Stimulated activated CD8-positive, alpha-beta memory T cell treated with anti-CD3 and anti-CD28 coated beads, Interleukin-12 subunit alpha, Interleukin-12 subunit beta, amount 100 ng/mL, for 4 hours (primary cell): ENCODE measurements around the gene STX5.
"Not testable (repeated sequence)": the region's sequence is repeated elsewhere in the genome, so short reads cannot be mapped to it uniquely, and the experiment has no call there.

ENCODE experiments used
- DNase-seq: peaks from one replicate; pipeline ENCODE4 v3.0.0-alpha.2; 2020; ENCODE audit warnings: low read depth

Gene STX5

DNA sequence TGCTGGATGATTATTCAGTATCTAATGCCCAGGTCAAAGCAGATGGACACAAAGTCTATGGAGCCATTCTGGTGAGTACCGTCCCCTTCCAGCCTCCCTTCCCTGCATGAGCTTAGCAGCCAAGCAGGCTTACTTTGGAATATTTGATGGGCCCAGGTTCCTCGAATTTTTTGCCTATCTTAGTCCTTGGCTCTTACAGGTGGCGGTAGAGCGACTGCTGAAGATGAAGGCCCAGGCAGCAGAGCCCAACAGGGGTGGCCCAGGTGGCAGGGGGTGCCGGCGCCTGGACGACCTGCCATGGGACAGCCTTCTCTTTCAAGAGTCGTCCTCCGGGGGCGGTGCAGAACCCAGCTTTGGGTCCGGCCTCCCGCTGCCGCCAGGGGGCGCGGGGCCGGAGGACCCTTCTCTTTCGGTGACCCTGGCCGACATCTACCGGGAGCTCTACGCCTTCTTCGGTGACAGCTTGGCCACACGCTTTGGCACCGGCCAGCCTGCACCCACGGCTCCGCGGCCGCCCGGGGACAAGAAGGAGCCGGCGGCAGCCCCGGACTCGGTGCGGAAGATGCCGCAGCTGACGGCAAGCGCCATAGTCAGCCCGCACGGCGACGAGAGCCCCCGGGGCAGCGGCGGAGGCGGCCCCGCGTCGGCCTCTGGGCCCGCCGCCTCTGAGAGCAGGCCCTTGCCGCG is 45.4 kb downstream of the STX5 start:
- peak; percentile 70 for DNase-seq

DNA sequence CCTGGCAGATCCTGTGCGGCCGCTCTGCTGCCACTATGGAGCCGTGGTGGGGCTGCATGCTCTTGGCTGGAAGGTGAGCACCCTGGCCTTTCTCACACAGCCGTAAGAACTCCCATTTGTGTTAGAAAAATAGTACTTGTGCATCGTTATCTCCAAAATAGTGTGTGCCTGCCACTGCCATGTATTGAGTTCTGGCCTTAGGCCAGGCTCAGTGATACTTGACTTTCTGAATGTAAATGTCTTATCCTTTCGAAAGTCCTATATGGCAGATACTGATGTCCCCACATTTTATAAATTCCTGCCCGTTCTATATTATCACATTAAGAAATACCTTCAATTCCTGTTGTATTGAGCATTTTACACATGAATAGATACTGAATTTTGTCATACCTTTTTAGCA is 49.1 kb downstream of the STX5 start:
- DNase-seq, result no peak

DNA sequence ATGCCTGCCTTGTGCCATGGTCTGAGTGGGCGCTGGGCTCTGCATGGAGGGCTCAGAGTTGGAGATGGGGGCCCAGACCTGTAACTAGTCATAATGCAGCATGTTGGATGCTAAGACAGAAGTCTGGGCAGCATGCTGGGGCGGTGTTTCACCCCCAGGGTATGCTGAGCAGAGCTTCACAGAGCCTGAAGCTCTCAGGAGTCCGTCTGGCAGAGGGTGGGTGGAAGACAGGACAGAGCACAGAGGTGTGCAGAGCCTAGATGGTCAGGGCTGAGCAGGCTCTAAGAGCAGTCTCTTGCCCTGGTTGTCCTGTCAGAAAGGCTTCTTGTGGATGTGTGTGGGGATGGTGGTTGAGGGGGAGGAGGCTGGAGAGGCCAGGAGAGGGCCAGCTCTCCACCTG is 53.4 kb downstream of the STX5 start:
- DNase-seq, result no peak

DNA sequence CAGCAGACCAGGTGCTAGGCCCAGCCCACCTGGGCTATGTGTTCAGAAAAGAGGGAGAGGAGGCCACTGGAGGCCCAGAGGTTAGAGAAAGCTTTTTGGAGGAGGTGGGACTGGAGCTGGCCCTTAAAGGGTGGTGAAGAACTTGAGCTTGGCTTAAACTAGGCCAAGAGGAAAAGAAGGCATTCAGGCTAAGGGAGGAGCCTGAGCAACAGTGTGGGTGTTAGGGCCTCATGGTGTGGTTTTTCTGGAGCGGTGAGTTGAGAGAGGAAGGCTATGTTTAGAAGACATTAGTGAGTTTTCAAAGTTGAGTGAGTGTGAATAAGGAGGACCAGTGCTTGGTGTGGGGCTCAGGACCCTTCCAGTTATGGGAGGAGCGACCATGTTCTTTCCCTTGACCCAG is 54.5 kb downstream of the STX5 start:
- DNase-seq, result no peak

DNA sequence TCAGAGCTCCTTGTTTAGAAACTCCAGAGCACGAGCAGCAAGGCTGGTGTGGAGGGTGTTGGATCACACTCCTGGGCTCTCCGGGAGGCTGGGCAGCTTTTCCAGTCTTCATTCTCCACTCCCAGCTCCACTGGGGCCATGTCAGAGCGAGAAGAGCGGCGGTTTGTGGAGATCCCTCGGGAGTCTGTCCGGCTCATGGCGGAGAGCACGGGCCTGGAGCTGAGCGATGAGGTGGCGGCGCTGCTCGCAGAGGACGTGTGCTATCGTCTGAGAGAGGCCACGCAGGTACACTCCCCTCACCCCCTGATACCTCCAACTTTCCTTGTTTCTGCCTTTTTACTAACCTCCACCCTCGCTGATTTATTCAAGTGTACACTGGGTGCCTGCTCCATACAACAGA is 56.2 kb downstream of the STX5 start:
- no peak for DNase-seq

DNA sequence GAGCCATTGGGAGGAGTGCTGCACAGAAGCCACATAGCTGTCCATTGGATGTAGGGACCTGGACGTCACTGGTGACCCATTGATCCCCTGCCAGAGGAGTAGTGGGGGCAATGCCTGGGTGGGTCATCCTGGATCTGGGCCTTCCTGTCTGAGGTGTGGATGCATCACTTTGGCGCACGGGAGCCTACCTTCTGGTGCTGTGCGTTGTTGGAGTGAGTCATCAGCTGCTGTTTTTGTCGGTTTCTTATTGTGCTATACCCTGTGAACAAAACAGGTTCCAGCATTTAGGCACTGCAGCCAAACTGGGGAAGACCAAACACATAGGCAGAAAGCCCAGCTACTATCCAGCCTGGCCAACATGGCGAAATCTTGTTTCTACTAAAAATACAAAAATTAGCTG is 57.4 kb downstream of the STX5 start:
- no peak for DNase-seq

DNA sequence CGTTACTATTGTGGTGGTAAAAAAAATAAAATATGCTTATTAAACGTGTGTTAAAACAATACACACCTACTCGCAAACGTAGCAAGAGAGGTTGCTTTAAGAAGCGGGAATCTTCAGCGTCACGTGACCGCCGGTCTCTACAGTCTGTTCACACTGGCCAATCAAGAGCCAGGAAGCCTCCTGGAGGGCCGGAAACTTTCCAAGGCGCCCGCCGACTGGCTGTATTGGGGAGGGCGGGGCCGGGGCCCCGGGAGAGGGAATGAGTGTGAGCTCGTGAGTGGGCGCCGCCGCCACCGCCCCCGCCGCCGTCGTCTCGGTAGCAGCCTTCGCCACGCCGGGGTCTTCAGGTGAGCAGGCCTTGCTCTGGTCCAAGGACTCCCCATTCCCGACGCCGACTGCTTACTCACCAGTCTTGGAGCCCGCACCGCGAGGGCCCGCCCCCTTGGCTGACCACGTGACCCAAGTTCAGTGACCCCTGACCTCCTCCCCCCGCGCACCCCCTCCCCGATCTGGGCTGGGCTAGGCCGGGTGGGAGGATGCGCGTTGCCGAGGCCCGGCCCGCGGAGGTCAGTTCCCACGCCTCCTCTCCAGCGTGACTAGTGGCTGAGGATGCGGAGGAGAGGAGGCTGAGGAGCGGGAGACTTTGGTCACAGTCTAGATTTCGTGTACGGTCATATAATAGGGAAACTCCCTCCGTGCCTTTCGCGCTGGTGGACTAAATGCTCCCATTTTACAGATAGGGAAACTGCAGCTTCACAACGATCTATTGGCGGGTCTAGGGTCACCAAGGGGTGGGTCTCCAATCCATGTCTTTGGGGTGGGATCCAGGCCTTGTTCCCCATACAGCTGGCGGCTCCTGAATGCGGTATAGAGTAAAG is 60.5 kb downstream of the STX5 start, which contains the start of gene TAF6L:
Gene TAF6L, plus strand, starts transcription at position 253 of the 878 bp plus-strand sequence. CDS start 4,388 bp downstream, outside the sequence.
- peak; percentile 85 for DNase-seq

DNA sequence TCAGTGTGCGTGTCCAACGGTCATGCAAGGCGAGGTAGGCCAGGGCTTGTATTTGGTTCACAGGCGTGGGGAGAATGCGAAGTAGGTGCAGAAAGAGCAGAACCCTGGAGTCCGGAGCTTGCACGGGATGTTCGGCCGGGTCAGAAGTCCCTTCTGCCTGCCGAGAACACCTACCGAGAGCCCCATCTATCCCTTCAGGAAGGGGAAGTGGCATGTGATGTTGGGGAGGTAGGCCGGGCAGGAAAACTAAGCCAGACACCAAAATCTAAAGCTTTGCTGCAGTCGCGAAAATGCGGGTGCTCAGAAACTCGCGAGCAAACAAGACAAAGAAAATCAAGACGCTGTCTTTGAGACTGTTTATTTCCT is 61.1 kb downstream of the STX5 start:
- DNase-seq, result no peak

DNA sequence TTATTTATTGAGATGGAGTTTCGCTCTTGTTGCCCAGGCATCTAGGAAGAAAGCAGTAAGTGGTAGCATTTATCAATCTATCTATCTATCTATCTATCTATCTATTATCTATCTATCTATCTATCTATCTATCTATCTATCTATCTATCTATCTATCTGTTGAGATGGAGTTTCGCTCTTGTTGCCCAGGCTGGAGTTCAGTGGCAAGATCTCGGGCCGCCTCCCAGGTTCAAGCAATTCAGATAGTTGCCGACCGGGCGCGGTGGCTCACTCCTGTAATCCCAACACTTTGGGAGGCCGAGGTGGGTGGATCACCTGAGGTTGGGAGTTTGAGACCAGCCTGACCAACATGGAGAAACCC is 71.0 kb downstream of the STX5 start:
- DNase-seq, result not testable (repeated sequence)

DNA sequence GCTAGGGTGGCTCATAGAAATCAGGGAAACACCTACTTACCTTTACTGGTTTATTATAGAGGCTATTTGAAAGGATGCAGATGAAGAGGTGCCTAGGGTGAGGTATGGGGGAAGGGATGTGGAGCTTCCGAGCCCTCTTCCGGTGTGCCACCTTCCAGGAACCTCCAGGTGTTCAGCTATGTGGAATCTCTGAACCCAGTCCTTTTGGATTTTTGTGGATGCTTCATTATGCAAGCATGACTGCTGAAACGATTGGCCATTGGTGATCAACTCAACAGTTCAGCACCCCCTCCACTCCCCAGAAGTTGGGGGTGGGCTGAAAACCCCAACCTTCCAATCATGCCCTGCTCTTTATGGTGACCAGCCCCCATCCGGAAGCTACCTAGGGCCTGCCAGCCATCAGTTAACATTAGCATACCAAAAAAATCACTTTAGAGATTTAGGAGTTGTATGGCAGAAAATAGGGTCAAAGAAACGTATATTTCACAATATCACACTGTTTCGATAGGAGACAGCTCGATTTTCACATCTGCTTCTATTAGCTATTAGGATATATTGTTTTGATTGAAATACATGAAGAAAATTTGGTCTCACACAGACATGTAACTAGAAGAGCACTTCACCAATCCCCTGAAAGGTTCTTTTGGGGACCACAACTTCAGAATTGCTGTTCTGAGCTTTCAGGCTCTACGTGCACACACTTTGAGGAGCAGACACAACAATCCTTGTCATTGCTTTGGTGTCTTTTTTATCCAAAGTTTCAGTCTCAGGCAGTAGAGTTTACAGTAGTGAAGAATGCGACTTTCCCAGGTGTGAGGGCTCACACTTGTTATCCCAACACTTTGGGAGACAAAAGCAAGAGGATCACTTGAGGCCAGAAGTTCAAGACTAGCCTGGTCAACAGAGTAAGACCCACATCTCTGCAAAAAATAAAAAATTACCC is 73.7 kb downstream of the STX5 start:
- no peak for DNase-seq
